G401 (cell line): ENCODE measurements around the gene XYLT2. TPM values are rescaled to one million over a fixed set of nuclear protein-coding genes. Genes with fewer than 3 reads are reported as not detected.
"Not testable (repeated sequence)": the region's sequence is repeated elsewhere in the genome, so short reads cannot be mapped to it uniquely, and the experiment has no call there.

Experiments
- DNase-seq: peaks from one replicate; pipeline ENCODE4 v3.0.0-alpha.2; 2015; ENCODE audit warnings: low spot score
- in situ Hi-C: cut with HindIII; loops from 2 replicates; pipeline ENCODE4 v1.10.0; 2016; ENCODE audit warnings: low sequenced_read_pairs, mixed read lengths
- total RNA-seq: library from RNA; depleted of rRNA; stranded (reverse); fragments of >200 nt; shearing (Covaris generic); gene quantifications from 2 replicates; pipeline ENCODE4 v1.2.3, GENCODE V29; 2014

XYLT2 gene
- total RNA-seq, 1 experiment from 2014 or later, result 33.5 TPM

- in situ Hi-C loops, result no loop called here
- DNase-seq, result no peak
Measured at GRCh38 chr17:50318501-50319285, 27.2 kb upstream of the XYLT2 start.

DNA sequence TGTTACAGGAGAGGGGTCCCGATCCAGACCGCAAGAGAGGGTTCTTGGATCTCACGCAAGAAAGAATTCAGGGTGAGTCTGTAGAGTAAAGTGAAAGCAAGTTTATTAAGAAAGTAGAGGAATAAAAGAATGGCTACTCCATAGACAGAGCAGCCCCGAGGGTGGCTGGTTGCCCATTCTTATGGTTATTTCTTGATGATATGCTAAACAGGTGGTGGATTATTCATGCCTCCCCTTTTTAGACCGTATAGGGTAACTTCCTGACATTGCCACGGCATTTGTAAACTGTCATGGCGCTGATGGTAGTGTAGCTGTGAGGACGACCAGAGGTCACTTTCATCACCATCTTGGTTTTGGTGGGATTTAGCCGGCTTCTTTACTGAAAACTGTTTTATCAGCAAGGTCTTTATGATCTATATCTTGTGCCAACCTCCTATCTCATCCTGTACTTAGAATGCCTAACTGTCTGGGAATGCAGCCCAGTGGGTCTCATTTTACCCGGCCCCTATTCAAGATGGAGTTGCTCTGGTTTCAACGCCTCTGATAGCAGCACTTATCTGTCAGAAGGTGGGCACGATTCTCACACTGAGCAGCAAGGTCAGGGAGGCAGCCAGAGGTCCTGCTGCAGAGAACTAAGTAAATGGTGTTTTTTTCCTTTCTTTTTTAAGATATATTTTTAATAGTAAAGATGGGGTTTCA, 26.5 kb upstream of the XYLT2 start:
- in situ Hi-C loops, result no loop called here
- no peak for DNase-seq

GRCh38 chr17:50322271-50322670, 23.7 kb upstream of the XYLT2 start:
- DNase-seq, result no peak
- in situ Hi-C loops, result no loop called here

DNA sequence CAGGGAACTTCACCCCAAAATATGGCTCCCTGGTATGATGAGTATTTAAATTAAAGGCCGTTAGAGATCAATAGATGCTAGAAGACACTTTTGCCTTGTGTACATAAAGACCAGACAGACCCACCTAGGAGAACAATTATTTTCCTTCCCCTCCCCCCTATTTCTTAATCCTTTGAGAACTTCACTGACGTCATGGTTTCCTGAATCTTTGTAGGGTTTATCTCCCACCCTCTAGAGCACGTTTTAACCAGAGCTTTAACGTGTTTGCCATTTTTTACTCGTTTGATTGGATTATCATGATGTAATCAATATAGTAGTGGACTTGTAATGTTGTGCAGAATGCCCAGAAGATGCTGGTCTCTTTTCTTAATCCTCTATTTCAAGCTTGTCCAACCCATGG, 22.9 kb upstream of the XYLT2 start:
- no peak for DNase-seq
- in situ Hi-C loops, result no loop called here

- DNase-seq, result no peak
- in situ Hi-C loops, result no loop called here
Measured at GRCh38 chr17:50325906-50326305, 20.0 kb upstream of the XYLT2 start.

DNA sequence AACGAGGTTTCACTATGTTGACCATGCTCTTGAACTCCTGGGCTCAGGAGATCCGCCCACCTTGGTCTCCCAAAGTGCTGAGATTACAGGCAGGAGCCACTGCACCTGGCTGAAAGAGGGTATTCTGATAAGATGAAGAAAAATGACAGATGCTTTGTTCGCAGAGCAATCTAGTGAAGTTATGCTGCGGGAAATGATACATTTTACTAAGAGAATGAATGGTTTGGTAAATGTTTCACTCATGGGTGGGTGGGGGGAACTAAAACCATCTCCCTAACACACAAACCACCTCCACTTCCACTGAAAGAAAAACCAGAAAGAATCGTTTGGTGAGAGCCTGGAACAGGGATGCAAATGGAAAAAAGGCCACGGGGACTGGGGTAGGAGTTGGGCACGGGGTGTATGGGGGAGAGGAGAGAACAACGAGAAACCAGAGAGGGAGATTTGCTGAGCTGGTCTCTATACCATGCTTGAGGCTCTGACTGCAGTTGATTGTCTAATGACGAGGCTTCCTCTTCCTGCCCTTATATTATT, 19.0 kb upstream of the XYLT2 start:
- no peak for DNase-seq
- in situ Hi-C loops, result no loop called here

DNA sequence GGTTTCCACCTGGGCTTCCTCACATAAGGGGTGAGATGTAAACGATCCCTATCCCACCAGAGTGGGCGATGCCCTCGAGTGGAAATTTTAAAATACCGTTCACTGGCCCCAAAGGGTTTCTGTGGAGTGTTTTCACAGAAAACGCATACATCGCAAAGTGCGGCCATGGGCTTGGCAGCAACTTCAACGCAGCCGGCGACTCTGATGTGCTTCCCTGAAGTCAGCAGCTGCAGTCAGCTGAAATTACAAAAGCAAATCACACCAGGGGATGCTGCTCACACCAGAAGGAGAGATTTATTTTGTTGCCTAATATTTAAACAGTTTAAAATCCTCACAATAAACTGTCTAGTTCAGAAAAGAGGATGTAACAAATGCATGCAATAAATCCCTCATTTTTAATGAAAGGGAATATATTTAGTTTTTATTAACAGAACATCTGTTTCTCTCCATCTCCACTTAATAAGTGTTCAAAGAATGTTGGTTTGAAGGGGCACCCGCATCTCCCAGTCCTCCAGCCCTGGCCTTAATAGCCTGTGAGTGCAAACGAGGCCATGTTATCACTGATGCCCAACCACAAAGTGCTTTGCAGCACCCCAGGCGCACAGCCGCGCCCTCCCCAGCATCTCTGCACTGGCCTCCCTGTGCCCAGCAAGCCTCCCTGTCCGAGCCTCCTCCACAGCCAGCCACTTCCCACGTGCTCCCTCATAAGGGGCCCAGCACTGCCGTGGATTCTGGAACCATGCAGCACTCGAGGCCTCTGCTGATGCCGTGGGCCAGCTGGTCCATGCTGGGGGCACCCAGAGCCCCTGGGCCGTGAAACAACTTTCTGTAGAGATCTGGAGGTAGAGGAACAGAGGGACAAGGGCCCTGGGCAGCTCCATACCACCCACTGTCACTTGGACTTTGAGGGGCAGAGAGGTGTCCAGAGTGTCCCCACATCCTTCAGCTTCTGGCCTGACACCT, 17.3 kb upstream of the XYLT2 start:
- in situ Hi-C loops, result no loop called here
- no peak for DNase-seq

- in situ Hi-C loops, result no loop called here
- DNase-seq, result no peak
Measured at GRCh38 chr17:50329716-50330115, 16.2 kb upstream of the XYLT2 start.

DNA sequence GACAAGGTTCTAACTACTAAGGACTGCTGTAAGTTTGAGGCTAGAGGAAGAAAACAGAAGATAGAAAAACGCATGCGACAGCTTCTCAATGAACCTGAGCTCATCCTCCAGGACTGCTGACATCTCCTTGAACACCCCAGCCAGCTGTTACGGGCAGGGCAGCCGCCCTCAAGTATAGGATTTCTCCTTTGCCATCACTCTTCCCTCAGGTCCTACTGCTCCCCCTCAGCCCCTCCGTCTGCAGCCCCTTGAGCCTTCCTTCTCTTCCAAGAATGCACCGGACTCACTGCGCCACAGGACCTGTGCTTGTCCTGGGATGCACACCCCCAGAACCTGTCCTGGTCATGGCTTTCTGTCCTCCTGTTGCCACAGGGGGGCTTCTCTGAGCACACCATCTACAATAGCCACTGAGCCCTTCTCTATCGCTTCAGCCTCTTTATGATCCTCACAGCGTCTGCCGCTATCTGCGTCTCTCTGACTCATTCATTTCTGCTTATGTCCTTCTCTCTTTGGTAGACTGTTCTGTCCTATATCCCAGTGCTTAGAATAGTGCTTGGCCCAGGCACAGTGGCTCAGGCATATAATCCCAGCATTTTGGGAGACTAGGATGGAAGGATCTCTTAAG, 15.7 kb upstream of the XYLT2 start:
- in situ Hi-C loops, result no loop called here
- no peak for DNase-seq

DNA sequence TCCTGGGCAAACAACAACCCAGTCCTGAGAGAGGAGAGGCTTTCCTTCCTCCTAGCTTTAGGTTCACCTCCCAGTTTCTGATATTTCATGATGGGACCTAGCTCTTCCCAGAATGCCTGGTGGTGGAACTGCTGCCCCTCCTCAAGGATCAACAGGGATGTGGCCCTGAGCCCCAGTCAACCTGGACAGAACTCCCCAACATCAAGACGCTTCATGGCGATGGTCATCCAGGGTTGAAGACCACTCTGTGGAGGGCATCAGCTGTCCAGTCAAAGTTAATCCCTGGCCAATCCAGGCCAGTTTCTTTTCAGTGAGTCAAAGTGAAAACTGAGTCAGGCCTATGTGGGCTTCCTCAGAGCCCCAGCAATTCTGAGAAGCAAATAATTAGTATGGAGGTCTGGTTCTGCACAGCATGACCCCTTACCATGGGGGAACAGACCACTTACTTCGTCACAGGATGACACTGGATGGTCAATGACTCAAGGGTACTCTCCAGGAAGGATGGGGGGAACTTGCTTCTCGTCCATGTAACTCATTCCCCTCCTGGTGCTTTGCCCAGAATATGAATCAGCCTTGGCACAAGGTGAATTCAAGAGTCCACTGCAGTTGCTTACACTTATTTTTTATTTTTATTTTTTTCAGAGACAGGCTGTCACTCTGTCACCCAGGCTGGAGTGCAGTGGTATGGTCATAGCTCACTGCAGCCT, 14.7 kb upstream of the XYLT2 start:
- DNase-seq, result no peak
- in situ Hi-C loops, result no loop called here

- in situ Hi-C loops, result no loop called here
- DNase-seq, result no peak
Measured at GRCh38 chr17:50332196-50332595, 13.7 kb upstream of the XYLT2 start.

DNA sequence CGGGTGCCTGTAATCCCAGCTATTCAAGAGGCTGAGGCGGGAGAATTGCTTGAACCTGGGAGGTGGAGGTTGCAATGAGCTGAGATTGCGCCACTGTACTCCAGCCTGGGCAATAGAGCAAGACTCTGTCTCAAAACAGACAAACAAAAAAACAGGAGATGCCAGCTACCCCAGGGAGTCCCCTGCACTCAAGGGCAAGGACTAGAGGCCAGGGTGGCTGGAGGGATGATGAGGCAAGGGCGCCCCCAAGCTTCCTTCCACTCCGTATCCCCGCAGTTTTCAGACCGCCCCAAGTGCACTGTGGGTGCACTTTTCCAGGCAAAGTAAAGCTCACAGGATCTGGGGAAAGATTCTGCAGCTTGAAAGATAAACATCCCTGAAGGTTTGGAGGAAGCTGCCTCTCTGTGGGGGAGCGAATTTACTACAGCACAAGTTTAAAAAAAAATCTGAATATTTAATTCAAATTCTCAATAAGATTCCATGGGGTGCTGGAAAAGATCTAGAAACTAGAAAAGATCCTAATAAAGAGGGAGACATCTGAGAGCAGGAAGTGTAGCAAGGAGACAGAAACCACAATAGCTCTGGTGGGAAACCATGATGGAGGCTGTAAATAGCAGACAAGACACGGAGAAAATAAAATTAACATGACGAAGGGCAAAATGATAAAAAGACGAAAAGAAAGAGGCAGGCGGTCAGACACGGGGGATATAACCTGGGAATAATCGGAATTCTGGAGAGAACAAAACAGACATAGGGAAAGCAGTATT, 12.5 kb upstream of the XYLT2 start:
- in situ Hi-C loops, DNase-seq: not testable (repeated sequence)

DNA sequence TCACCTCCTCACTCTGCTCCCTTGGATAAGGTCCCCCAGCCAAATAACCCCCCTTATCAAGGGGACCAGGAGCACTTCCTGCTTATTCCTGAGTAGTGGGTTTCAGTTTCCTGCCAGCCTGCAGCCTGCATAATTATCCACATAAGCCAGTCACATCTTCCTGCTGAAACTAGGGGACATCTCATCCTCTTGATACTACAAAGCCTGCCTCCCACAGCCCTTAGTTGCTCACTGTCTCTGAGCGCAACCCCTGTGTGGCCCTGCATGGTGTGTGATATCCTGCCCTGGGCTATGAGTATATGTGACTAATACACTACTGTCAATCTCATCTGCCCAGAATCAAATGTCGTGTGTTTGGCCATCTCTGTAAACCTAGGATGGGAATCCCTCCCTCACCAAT, 8.0 kb upstream of the XYLT2 start:
- no peak for DNase-seq
- in situ Hi-C loops, result no loop called here

DNA sequence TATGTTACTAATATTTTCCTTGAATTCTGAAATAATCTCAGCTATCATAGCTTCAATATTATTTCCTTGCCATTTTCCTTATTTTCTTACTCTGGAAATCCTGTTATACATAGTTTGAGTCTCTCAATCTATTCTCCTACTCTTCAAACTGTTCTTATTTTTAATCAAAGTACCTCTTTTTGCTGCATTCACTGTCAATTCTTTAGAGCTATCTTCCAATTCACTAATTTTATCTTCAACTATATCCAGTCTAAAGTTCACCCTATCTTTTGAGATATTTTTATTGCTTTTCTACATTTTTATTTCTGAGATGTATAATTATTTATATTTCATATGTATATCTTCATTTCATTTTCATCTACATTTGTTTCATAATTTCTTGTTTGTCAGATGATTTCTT, 7.3 kb upstream of the XYLT2 start:
- in situ Hi-C loops, result no loop called here

DNA sequence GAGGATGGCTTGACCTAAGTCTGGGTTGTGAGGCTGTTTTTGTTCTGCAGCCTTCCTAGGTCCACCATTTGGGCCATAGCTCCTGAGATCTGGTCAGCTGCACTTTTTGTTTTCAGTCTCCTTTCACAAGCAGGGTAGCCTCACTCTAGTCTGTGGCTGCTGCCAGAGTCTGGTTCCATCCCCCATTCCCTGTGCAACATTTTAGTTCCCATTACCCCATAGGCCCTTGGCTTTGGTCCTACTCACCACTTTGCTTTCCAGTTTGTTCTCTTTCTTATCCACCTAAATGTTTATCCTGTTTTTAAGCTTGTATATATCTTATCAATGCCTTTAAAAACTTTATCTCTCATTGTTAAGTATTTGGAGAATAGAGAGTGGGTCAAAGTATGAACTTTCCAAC, 6.5 kb upstream of the XYLT2 start:
- in situ Hi-C loops, result no loop called here

More for the DNA sequence above, 7.3 kb upstream of the XYLT2 start:
- no peak for DNase-seq

GRCh38 chr17:50344731-50345365, 1.1 kb upstream of the XYLT2 start:
- no peak for DNase-seq
- in situ Hi-C loops, result no loop called here

More for the DNA sequence above, 6.5 kb upstream of the XYLT2 start:
- no peak for DNase-seq
